ENCODE data around the gene ZDHHC20. TPM values are rescaled to one million over a fixed set of nuclear protein-coding genes. Genes with fewer than 3 reads are reported as not detected.

Gene ZDHHC20
- total RNA-seq, 4 donors from 2014 or later = 48.2 to 92.9 (median 69.5) TPM

DNA sequence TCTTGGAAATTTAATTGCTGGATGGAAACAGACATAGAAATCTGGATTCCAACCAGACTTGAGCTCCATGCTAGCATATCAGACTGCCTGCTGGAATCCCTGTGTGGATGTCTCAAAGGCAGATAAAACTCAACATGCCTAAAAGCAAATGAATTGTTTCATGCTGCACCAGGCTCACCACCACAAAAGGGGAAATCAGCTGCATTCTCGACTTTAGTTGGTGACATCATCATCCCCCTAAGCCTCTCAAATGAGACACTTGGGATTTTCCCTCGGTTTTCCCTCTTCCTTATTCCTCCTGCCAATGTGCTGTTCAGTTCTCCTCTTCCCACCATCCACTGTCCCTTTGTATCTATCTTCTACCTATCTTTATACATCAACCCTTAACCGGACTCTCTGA lies 134.3 kb downstream of the ZDHHC20 start:
- TF ChIP-seq EP300 (IDR thresholded peaks at IDR 0.05) (no peak), POLR2AphosphoS5 (IDR thresholded peaks at IDR 0.05) (no peak), CTCF (IDR thresholded peaks at IDR 0.05) (no peak), POLR2A (IDR thresholded peaks at IDR 0.05) (no peak)

GRCh38 chr13:21322988-21323387 lies 136.1 kb downstream of the ZDHHC20 start:
- Histone ChIP-seq H3K9me3 (no peaks in the 10 kb centered on the region), H3K4me3 (no peak overlapping the region), H3K27ac (no peak overlapping the region), H3K36me3 (no peaks in the 10 kb centered on the region), H3K27me3 (no peaks in the 10 kb centered on the region), H3K4me1 (peaks cover 9% of the 10 kb centered on the region)
- TF ChIP-seq POLR2AphosphoS5 (IDR thresholded peaks at IDR 0.05) (no peak), POLR2A (IDR thresholded peaks at IDR 0.05) (no peak), CTCF (IDR thresholded peaks at IDR 0.05) (no peak), EP300 (IDR thresholded peaks at IDR 0.05) (no peak)
- DNase-seq (ENCODE audit: low spot score in 2 of 2) = no peak
- WGBS = 92% methylated on average over 3 of the region's 3 CpGs

More for the DNA sequence above, 134.3 kb downstream of the ZDHHC20 start:
- Histone ChIP-seq H3K4me1 (peaks cover 9% of the 10 kb centered on the region), H3K36me3 (no peaks in the 10 kb centered on the region), H3K27ac (no peak overlapping the region), H3K27me3 (no peaks in the 10 kb centered on the region), H3K4me3 (no peak overlapping the region), H3K9me3 (no peaks in the 10 kb centered on the region)
- WGBS = 54% methylated on average over 3 of the region's 3 CpGs
- DNase-seq (ENCODE audit: low spot score in 2 of 2) = no peak

Other genes with a start within 250 kb of the ZDHHC20 start
- 100 to 1,000 TPM in 2 of 4 donors, 10 to 100 TPM in 2; 83.3 to 130 (median 97.0) TPM for gene MICU2, start 144.9 kb upstream of the ZDHHC20 start, total RNA-seq
- not detected for gene FGF9, start 211.8 kb upstream of the ZDHHC20 start, total RNA-seq